ACHN (cell line): ENCODE measurements around the gene CMTM7.

ENCODE experiments used
- DNase-seq: peaks from one replicate; pipeline ENCODE4 v3.0.0-alpha.2; 2015
- in situ Hi-C: cut with HindIII; loops from 2 replicates; pipeline ENCODE4 v1.10.0; 2017; ENCODE audit warnings: low sequenced_read_pairs, low pct_ligation_motif_present, low pct_unique_long_range_greater_than_20kb

CMTM7 gene

DNA sequence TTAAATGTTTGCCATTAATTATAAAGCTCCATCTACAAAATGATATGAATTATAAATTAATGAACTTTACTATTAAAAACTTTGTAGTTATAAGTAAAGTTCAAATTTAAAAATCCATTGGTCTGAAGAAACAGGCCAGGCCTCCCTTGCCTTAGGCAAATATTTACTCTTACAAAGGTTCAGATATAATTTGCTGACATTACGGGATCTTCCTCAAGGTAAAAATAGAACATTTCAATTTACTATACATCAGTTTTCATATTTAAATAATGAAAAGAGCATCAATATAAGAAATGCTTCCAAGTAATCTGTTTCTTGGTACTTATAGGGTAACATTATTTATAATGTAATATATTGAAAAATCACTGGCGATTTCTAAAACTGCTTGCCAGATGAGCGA is 107.3 kb downstream of the CMTM7 start:
- DNase-seq, result no peak
- in situ Hi-C loops, result no loop called here

DNA sequence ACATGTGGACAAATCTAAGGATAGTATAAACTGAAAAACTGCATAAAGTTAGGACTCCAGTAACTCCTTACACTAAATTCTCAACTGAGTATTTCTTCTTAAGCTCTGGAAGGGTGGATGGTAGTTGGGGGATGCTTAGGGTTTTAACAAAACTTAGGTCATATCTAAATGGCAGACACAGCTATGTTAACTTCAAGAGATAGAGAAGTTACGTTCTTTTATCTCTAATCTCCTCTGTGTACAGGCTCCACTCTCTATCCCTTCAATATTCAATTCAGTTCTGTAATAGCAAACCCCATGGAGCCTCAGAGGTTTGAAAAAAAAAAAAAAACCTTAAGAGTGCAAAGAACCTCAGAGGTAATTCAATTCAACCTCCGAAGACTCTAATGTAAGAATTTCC is 107.9 kb downstream of the CMTM7 start:
- in situ Hi-C loops, result no loop called here
- no peak for DNase-seq

DNA sequence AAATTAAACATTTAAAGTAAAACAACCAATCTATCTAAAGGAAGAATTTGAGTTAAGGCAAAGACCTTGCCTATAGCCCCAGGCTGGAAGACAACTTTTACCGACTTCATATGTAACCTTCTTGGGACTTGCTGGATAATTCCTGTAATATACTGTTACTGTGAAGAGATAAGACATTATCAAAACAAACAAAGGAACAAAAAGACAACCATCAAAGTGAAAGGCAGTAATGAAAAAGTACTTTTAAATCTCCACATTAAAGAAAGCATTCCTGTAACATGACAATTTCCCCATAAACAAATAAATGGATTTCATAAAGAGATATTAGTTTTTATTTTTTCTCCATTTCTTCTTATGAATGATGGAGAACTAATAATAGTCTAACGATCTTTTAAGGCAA is 108.6 kb downstream of the CMTM7 start:
- in situ Hi-C loops, result no loop called here
- no peak for DNase-seq

DNA sequence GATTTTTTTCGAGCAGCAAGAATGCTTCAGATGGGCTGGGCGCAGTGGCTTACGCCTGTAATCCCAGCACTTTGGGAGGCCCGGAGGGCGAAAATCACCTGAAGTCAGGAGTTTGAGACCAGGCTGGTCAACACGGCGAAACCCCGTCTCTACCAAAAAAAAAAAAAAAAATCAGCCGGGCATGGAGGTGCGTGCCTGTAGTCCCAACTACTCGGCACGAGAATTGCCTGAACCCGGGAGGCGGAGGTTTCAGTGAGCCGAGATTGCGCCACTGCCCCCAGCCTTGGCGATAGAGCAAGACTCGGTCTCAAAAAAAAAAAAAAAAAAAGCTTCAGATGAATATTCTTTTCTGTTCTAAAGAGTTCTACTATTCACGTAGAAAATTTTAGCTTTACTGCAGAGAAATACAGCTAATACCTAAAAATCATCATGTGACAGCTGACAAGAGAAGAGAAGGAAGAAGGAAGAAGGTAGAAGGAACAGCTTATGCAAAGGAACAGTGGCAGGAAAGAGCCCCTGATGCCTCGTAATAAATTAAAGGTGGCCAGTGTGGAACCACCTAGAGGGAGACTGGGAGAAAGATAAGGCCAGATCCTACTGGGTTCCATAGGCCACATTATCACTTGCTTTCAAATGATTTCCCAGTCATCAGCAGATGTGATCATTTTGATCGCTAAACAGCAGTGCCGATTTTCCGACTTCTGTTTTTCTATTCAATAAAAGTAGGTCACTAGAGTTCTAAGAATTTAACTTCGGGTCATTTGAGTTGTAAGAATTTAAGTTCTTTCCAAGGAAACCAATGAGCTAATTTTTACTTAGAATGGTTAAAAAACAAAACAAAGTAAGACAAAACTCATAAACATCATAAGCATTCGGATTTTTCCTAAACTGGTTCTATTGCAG is 109.5 kb downstream of the CMTM7 start:
- in situ Hi-C loops, result no loop called here
- DNase-seq, result no peak

DNA sequence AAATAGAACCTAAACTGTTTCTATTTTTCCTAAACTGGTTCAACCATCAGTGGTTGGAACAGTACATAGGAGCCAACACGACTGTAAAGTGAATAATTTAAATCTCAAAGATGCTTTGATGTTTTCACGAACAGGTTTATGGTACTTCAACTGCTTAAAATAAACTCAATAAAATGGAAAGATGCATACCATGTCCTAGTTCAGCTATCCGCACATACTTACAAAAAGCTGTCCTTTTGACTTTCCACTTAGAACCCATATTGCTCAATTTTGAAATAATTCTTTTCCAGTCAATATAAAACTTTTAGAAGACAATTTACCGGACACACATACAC is 110.1 kb downstream of the CMTM7 start:
- in situ Hi-C loops, result no loop called here

DNA sequence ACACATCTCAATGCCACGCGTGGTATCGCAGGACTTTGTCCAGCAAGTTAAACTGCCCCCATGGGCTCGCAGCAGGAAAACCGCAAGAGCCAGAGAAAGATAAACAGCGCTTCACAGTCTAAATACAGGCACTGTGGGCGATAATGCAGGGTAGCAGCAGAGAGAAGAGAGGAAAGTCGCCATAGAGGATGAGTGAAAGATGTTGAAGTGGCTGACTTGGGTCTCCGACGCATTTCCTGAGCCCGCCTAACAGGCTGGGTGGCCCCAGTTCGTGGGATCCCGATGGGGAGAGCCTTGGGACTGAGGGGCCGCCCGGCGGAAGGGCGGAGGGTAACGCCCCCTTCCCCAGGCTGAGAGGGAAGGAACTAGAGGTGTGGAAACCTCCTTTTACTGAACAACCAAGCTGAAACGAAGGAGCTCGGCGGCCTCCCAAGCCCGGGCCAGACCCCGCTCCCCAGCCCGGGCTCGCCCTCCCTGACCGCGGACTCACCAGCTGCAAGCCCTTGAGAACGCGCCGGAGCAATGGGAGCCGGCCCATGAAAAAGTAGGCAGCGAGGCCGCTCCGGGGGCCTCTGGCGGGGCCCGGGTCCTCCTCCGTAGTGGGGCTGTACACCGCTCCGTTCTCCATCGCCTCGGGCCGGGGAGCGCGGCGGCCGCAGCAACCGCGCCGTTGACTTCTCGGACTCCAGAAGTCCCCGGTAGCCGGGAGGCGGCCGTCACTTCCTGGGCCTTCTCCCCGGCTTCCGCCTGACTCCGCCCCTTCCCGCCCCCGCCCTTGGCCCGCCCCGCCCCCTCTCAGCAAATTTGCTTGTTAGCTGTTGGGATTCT is 110.7 kb downstream of the CMTM7 start, which contains the start of gene CMTM6:
Gene CMTM6 (minus strand): TSS at position 735 of the 828 bp plus-strand sequence. CDS start 107 bp downstream, at position 628.
- in situ Hi-C loops, result no loop called here

More for the DNA sequence above, 110.1 kb downstream of the CMTM7 start:
- no peak for DNase-seq

DNA sequence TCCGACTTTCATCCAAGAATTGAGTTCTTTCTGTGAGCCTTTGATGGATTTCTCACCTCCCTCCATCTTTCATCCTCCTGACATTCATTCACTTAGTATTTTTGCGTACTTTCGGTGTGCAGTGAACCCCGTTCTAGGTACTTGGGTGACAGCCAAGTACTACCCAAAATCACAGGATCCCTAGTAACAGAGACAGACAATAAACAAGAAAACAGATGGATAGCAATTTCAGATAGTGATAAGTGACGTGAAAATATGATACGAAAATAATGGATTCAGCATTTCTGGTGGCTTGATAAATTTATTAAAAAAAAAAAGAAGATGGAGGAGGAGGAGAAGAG is 111.3 kb downstream of the CMTM7 start:
- no peak for DNase-seq
- in situ Hi-C loops, result no loop called here

More for the DNA sequence above, 110.7 kb downstream of the CMTM7 start, which contains the start of gene CMTM6:
- DNase-seq, result peak; percentile 76
